ENCODE data around the gene UPF3B. TPM values are rescaled to one million over a fixed set of nuclear protein-coding genes. Genes with fewer than 3 reads are reported as not detected.
"Not testable (repeated sequence)": the region's sequence is repeated elsewhere in the genome, so short reads cannot be mapped to it uniquely, and the experiment has no call there.

Gene UPF3B
- total RNA-seq, 1 donor from 2014 or later = 1.2 TPM

DNA sequence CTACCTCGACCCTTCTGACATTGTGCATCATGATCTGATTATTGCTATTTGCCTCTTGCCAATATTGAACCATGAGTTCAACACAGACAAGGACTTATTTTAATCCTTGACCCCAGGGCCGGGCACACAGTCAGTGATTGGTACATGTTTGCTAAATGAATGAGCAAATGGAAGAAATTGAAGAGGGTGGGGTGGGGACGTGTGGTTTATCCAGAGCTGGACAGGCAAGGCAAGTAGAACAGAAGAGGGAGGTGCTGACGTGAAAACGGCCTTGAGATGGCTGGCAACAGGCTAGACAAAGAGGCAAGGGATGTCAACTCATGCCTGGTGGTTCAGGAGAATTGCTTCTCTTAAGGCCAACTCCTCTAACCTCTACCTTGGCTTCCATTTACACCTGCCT, 28.5 kb downstream of the UPF3B start:
- DNase-seq (ENCODE audit: low read depth in 2 of 2) = not testable (repeated sequence)

GRCh38 chrX:119821703-119822102, 31.1 kb downstream of the UPF3B start:
- DNase-seq (ENCODE audit: low read depth in 2 of 2) = peak; percentile 80 to 85

DNA sequence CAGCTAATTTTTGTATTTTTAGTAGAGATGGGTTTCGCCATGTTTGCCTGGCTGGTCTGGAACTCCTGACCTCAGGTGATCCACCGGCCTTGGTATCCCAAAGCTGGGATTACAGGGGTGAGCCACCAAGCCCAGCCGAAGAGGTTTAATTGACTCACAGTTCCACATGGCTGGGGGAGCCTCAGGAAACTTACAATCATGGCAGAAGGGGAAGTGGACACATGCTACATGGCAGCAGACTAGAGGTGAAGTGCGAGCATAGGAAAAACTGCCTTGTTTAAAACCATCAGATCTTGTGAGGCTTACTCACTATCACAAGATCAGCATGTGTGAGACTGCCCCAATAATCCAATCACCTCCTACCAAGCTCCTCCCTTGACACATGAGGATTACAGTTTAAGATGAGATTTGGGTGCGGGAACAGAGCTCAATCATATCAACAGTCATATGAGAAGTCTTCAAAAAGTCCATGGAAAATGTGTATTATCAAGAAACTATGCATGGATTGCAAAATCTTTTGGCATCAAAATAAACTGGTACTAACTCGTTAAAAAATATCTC, 35.6 kb downstream of the UPF3B start:
- no peak for DNase-seq (ENCODE audit: low read depth in 2 of 2)

GRCh38 chrX:119816300-119816699, 36.5 kb downstream of the UPF3B start:
- no peak for DNase-seq (ENCODE audit: low read depth in 2 of 2)

DNA sequence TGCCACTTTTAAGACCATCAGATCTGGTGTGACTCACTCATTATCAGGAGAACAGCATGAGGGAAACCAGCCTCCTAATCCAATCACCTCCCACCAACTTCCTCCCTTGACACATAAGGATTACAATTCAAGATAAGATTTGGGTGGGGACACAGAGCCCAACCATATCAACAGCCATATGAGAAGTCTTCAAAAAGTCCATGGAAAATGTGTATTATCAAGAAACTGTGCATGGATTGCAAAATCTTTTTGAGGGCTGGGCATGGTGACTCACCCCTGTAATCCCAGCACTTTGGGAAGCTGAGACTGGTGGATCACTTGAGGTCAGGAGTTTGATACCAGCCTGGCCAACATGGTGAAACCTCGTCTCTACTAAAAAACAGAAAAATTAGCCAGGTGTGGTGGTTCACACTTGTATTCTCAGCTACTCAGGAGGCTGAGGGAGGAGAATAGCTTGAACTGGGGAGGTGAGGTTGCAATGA, 43.5 kb downstream of the UPF3B start:
- no peak for DNase-seq (ENCODE audit: low read depth in 2 of 2)

GRCh38 chrX:119808461-119808860, 44.3 kb downstream of the UPF3B start:
- DNase-seq (ENCODE audit: low read depth in 2 of 2) = not testable (repeated sequence)

DNA sequence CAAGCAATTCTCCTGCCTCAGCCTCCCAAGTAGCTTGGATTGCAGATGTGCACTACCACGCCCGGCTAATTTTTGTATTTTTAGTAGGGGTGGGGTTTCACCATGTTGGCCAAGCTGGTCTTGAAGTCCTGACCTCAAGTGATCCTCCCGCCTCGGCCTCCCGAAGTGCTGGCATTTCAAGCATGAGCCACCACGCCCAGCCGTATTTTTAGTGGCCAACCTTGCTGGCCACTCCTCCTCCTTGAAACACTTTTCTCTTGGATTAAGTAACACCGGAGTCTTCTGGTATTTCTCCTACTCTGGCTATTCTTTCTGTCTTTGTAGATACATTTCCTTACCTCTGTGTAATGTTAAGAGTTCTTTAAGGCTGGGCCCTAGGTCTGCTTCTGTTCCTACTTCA, 50.2 kb downstream of the UPF3B start:
- no peak for DNase-seq (ENCODE audit: low read depth in 2 of 2)

GRCh38 chrX:119801253-119802221, 51.2 kb downstream of the UPF3B start:
- DNase-seq (ENCODE audit: low read depth in 2 of 2) = no peak

GRCh38 chrX:119791437-119792231, 61.1 kb downstream of the UPF3B start, which contains the start of gene RPL39:
Gene RPL39, minus strand, starts transcription at chrX:119791630. Its CDS starts 54 bp downstream, at chrX:119791576.
- peak; percentile 92 to 93 for DNase-seq (ENCODE audit: low read depth in 2 of 2)

- DNase-seq (ENCODE audit: low read depth in 2 of 2) = peak; percentile 72
These were observed 61.8 kb downstream of the UPF3B start for GRCh38 chrX:119790977-119791436.

DNA sequence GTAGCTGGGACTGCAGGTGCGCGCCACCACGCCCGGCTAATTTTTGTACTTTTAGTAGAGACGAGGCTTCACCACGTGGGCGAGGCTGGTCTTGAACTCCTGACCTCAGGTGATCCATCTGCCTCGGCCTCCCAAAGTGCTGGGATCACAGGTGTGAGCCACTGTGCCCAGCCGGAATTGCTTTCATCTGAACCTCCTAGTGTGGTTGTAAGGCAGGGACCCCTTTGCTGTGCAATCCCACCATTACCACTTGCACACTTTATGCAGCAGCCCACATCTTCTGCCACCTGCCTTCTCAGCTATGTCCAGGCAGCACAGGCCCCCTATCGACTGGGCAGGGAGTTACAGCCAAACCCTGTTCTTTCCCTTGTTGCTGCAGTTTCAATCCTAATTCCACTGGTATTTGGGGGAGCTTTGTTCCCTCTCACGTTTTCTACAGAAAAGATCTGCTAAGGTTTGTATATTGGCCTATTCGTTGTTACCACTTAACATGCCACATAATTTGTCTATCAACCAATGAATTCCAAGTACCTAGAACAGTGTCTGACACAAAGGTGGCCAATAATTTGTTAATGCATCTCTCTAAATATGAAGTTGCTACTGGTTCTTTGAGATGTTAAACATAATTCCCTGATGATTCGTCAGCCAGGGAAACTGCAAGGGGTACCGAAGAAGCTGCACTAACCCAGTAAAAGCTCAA, 67.9 kb downstream of the UPF3B start:
- peak; percentile 41 to 56 for DNase-seq (ENCODE audit: low read depth in 2 of 2)

Other genes starting within 250 kb of the UPF3B start
- gene NKRF, start 246.5 kb downstream of the UPF3B start, total RNA-seq = 2.8 and 3.4 TPM in 2 replicates
- 16.1 and 16.3 TPM in 2 replicates for gene SEPTIN6, start 159.8 kb downstream of the UPF3B start, total RNA-seq
- not detected in 2 replicates for gene SOWAHD, start 94.4 kb downstream of the UPF3B start, total RNA-seq
- gene RPL39, start 61.3 kb downstream of the UPF3B start, total RNA-seq = 2,343 and 2,831 TPM in 2 replicates
- 13.1 and 14.9 TPM in 2 replicates for gene RNF113A, start 18.8 kb upstream of the UPF3B start, total RNA-seq
- 131 and 142 TPM in 2 replicates for gene NDUFA1, start 18.9 kb upstream of the UPF3B start, total RNA-seq
- not detected in 2 replicates for gene AKAP14, start 42.9 kb upstream of the UPF3B start, total RNA-seq
- gene NKAP, start 90.8 kb upstream of the UPF3B start, total RNA-seq = 2.2 and 3.0 TPM in 2 replicates
- gene RHOXF2B, start 224.7 kb upstream of the UPF3B start, total RNA-seq = not detected in 2 replicates

Data from lung microvascular endothelial cell (primary cell).